Mucosa of stomach (tissue), 1 donor: ENCODE measurements around the gene SAXO1.

ENCODE experiments used
- H3K27me3 ChIP-seq: one replicate; pipeline ENCODE4 v1.7.0; 2013; ENCODE audit warnings: mild to moderate bottlenecking, low read length; ENCODE audit not compliant: control insufficient read depth, insufficient read depth
- H3K36me3 ChIP-seq: one replicate; pipeline ENCODE4 v1.7.0; 2013; ENCODE audit warnings: low read length; ENCODE audit not compliant: control insufficient read depth, insufficient read depth
- H3K4me1 ChIP-seq: one replicate; pipeline ENCODE4 v1.7.0; 2013; ENCODE audit warnings: mild to moderate bottlenecking, low read length; ENCODE audit not compliant: control insufficient read depth, insufficient read depth
- H3K4me3 ChIP-seq: one replicate; pipeline ENCODE4 v1.7.0; 2013; ENCODE audit warnings: low read length
- H3K9ac ChIP-seq: one replicate; pipeline ENCODE4 v1.7.0; 2013; ENCODE audit warnings: mild to moderate bottlenecking, low read length, moderate library complexity
- H3K9me3 ChIP-seq: one replicate; pipeline ENCODE4 v1.7.0; 2013; ENCODE audit warnings: mild to moderate bottlenecking, low read length, moderate library complexity; ENCODE audit not compliant: control insufficient read depth
- donor health status: Pancreatic carcinoma.

The SAXO1 gene

DNA sequence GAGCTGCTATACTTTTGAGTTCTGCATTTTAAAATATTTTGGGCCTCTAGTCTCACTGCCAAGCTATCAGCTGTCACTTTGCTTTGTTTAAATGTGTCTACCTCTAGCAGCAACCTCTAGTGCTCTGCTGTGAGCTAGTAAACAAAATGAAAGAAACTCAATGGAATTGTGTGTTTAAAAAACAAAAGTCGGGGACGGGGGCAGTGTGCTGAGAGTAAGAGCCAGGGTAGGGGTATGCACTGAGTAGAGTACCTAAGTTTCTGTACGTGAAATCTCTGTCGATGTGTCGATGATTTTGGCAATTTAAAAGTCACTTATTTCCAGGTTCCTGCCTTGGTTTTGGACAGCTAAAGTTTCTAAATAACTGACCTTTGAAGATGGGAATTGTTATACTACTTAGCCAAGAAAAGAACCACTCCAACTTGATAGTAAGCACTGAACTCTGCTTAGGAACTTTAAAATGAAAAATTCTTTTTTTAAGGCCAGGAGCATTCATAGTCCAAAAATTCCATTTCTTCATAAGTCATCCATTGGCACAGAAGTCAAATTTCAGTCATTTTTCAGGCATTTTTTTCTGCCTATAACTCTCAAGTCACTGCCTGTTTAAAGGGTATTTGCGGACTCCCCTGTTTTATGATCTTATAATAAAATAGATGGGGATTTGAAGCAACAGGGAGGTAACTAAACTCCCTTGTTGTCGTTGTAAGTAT is 111.5 kb downstream of the SAXO1 start:
- H3K9ac ChIP-seq: no peak overlapping the region
- H3K4me1 ChIP-seq: no peaks in the 10 kb centered on the region
- no peak overlapping the region for H3K4me3 ChIP-seq
- H3K9me3 ChIP-seq: no peaks in the 10 kb centered on the region
- H3K36me3 ChIP-seq: no peaks in the 10 kb centered on the region
- H3K27me3 ChIP-seq: no peaks in the 10 kb centered on the region

DNA sequence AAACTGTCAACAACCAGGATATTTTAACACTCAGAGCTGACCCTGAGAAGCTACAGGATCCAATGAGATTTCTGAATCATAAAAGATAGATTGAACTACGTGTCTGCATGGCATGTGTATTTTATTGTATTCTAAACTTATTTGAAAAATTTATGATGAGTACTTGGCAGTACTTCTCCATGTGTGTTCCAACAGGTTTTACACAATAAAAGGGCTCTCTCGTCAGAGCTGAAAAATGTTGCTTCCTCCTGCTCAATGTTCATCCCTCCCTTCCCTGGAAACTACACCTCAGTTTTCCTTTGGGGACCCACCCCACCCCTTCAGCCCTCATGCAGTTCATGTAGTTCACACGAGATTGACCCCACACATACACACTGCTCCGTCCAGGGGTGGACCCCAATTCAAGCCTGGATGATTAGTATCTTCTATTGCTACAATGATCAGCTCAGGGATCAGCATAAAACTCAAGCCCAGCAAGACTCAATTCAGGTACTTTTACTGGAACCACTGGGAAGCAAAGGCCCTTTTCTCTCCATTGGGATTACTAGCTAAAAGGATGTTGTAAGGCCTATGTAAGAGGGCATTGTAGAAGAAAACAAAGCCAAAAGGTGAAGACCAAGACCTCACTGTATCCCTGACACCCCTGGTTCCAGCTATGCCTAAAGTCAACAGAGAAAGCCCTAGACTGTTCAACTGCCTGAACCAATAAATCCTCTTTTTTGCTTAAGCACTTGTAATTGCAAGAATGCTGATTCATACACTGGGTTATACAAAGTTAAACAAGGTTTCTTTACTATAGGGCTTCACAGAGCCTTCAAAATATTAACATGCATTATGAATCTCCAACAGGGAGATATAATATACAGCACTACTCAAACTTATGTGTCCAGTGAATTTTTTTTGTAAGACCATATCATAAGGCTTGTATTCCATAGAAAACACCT is 112.6 kb downstream of the SAXO1 start:
- Histone ChIP-seq H3K4me3 (no peak overlapping the region), H3K9ac (no peak overlapping the region), H3K27me3 (no peaks in the 10 kb centered on the region), H3K4me1 (no peaks in the 10 kb centered on the region), H3K9me3 (no peaks in the 10 kb centered on the region), H3K36me3 (no peaks in the 10 kb centered on the region)

DNA sequence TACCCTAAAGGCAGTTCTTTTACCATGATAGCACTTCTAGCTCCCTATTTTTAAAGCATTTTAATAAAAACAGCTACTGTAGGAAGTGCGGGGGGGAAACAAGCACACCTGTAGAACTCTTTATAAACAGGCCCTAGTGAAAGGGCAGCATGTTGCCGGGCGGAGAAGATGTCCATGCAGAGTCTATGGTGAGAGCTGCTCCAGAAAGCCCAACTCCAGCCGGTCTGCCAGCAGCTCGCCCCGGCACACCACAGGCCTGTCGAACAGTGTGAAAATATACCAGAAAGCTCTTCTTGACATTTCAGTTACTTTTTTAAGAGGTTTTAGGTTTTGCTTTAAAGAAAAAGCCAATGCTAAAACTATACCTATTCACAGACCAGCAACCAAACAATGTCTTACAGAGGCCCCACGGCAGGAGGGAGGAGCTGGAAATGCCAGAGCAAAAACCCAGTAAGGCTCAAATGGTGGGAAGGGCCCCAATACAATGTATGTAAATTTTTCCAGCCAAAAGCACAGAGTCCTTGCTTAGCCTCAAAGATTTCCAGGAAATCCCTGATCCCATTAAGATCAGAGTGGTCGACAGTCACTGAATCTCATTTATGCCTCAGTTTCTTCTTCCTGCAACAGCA is 121.2 kb downstream of the SAXO1 start:
- Histone ChIP-seq H3K9ac (no peak overlapping the region), H3K4me1 (no peaks in the 10 kb centered on the region), H3K36me3 (no peaks in the 10 kb centered on the region), H3K27me3 (no peaks in the 10 kb centered on the region), H3K9me3 (no peaks in the 10 kb centered on the region), H3K4me3 (no peak overlapping the region)

DNA sequence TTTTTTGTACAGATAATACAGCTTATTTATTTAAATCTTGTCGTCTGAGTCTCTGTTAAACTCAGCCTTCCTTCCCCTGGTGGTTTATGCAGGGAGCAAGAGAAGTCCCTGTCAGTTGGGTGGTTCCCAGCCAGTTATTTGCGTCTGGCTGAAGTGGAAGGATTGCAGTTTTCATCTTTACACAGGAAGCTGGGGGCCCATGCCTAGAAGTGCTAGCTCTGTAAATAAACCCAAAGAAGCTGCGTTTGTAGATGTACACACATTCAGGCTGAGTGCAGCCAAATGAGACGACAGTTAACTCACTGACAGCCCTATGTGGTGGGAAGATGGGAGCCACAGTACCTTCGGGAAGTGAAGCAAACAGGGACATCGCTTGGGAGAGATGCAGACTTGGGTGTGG is 122.1 kb downstream of the SAXO1 start:
- no peaks in the 10 kb centered on the region for H3K36me3 ChIP-seq
- no peaks in the 10 kb centered on the region for H3K4me1 ChIP-seq
- no peak overlapping the region for H3K4me3 ChIP-seq
- H3K9ac ChIP-seq: no peak overlapping the region
- H3K27me3 ChIP-seq: no peaks in the 10 kb centered on the region
- no peaks in the 10 kb centered on the region for H3K9me3 ChIP-seq

DNA sequence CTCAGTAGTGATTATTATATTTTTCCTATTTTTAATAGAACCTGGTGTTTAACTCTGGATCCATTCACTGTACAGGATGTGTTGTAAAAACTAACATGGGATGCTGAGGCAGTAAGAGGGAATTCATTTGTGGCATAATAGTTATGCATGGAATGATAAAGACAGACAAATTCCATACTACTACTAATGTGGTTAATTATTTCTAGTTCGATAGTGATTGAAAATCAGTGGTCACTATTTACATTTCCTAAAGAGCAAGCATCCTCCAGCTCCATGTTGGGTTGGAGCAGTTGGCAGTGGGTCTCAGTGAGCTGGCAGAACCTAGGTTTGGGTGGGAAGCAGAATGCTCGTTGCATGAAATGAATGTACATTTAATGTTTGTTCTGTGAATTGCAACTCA is 122.6 kb downstream of the SAXO1 start:
- Histone ChIP-seq H3K9me3 (no peaks in the 10 kb centered on the region), H3K9ac (no peak overlapping the region), H3K36me3 (no peaks in the 10 kb centered on the region), H3K4me3 (no peak overlapping the region), H3K27me3 (no peaks in the 10 kb centered on the region), H3K4me1 (no peaks in the 10 kb centered on the region)

DNA sequence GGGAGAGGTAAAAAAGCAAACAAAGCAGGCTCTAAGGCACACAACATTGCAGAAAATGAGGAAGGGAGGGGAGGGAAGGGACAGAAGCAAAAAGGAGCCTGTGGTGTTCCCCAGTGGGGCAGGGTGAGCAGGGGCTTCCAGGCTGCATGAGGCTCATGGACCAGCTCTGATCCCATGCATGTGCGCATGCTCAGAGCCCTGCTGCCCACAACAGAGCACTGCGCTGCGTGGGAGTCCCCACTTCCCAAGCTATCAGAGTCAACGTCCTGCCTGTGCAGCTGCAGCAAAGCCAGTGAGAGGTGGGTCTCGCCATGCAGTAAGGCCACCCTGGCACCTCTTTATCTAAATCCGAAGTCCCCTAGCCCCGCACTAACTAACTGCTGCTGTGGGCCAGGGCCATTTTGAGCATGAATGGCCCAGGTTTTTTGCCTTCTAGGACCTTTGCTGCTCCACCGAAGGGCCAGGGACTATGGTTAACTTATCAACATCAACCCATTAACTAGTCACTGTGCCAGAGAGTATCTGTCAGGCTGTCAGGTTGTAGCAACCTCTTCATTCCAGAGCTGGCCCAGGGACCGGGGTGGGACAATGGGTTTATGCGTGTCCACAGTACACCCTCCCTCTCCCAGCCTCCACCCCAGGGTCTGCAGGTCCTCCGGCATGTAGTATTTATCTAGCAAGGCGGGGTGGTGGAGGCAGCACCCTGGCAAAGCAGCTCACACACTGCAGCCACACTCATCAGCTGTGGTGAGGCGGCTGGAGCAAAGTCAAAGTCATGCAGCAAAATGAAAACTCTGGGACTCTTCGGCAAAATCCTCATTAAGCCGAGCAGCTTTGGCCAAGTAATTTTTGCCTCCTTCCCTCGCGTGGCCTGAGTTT is 123.6 kb downstream of the SAXO1 start:
- Histone ChIP-seq H3K9me3 (no peaks in the 10 kb centered on the region), H3K4me3 (no peak overlapping the region), H3K27me3 (no peaks in the 10 kb centered on the region), H3K36me3 (no peaks in the 10 kb centered on the region), H3K9ac (no peak overlapping the region), H3K4me1 (no peaks in the 10 kb centered on the region)

DNA sequence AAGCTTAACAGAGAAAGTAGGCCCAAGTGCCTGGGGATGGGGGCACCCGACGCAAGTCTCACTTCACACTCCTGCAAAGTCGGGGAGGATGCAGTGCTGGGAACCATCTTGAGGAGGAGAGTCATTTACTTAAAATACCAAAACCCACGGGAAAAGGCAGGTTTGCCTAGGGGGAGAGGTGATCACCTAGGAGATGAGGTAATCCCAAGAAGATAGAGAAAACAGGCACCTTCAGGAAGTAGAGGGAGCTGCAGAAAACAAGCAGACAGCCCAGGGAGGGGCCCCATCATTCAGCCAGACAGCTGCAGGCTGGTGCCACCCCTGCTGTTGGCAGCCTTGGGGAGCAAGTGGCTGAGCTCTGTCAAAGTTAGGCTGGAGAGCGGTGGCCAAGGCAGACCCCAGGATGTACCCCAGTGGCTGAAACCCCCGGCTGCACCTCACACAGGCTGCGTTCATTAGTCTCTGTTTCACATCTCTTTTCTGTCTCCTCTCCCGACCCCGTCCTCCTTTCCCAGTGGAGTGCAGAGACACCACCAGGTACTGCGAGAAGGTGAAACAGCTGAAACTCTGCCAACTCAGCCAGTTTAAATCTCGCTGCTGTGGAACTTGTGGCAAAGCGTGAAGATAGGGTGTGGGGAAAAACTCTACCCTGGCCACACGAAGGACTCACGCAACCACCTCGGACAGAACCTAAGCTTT is 124.9 kb downstream of the SAXO1 start:
- no peaks in the 10 kb centered on the region for H3K27me3 ChIP-seq
- H3K9ac ChIP-seq: no peak overlapping the region
- H3K36me3 ChIP-seq: no peaks in the 10 kb centered on the region
- no peaks in the 10 kb centered on the region for H3K9me3 ChIP-seq
- no peaks in the 10 kb centered on the region for H3K4me1 ChIP-seq
- H3K4me3 ChIP-seq: no peak overlapping the region

DNA sequence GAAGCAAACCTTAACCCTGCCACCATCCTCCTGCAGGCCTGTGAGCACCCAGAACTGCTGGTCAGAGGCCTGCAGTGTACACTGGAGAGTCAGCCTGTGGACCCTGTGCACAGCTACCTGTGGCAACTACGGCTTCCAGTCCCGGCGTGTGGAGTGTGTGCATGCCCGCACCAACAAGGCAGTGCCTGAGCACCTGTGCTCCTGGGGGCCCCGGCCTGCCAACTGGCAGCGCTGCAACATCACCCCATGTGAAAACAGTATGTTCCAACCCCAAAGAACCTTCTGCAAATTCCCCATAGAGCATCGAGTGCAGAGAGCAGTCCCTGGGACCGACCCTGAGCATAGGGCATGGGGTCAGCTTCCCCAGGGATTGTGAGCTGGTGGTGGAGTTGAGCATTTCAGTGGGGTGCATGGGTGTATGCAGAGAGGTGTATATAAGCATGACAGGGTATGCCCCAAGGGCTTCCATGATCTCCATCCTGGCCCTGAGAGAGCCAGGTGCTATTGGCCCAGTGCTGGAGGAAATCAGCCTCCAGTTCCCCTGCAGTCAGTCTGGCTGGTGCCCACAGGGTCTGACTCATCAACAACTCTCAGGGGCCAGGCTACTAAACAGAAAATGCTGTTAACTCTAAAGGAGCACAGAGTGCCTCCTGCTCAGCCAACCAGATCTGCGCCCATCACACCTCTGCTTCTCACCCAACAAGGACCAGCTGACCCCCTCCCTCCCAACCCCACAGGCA is 126.2 kb downstream of the SAXO1 start:
- H3K36me3 ChIP-seq: no peaks in the 10 kb centered on the region
- no peaks in the 10 kb centered on the region for H3K27me3 ChIP-seq
- no peak overlapping the region for H3K9ac ChIP-seq
- H3K9me3 ChIP-seq: no peaks in the 10 kb centered on the region
- no peak overlapping the region for H3K4me3 ChIP-seq
- no peaks in the 10 kb centered on the region for H3K4me1 ChIP-seq

DNA sequence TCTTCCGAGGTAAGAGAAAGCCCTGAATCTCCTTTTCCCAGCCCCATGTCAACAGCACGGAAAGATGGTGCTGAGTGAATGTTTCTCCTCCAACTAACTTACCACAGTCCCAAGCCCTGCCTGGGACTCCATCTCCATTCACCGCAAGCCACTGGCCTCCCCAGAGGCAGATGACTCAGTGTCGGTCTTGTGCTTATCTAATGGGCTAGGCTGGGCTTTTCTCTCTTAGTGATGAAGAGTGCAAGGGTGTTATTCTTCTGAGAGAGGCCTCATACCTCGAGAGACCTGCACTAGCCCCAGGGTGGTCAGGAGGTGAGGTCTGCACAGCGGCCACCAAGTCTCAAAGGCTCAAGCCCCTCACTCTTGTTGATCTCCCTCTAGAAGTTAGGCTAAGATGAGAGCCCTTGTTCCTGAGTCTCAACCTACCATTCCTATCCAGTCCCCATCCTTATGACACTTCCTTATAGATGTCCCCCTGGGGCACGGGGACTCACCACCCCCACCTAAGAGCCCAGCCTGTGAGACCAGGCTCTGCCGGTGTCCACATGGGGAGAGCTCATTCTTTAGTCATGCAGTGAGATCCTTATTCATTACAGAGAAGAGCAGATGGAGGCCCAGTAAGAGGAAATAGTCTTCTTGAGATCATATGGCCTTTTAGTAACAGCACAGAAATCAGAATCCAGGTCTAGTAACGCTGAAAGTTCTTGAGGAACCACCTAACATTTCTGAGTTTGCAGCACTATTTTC is 127.0 kb downstream of the SAXO1 start:
- Histone ChIP-seq H3K4me1 (no peaks in the 10 kb centered on the region), H3K27me3 (no peaks in the 10 kb centered on the region), H3K9me3 (no peaks in the 10 kb centered on the region), H3K9ac (no peak overlapping the region), H3K4me3 (no peak overlapping the region), H3K36me3 (no peaks in the 10 kb centered on the region)

DNA sequence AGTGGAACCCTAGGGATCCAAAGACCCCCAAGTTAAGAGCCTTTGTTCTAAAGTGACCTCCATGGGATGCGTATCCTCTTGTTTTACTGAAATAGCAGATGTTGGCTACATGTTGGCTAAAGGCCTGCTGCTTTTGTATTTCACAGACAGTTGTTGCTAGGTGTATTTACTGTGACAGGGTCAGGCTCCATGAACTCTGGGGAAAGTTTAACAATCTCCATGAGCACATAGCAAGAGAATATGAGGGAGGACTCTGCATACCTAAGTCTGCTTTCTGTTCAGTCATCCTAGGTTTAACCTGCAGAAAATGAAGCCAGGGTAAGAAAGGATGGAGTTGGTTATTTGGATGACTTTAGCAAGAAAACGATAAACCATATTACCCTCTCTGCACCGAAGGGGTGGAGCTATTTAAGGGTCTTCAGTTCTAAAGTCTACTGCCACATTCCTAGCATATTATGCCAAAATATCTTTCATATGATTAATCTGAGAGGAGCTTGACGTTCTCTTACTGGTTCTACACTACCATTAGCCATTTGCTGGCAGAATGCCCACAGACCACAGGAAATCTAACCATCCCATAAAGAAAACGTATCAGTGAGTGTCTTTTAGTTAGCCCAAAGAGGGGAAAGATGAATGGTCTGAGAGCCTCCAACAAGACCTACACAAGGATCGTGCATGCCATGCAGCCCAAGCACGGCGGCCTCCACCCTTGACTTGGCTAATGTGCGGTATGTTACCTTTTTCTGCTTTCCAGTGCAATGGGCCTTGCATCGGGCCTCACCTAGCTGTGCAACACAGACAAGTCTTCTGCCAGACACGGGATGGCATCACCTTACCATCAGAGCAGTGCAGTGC is 127.8 kb downstream of the SAXO1 start:
- H3K4me1 ChIP-seq: no peaks in the 10 kb centered on the region
- no peaks in the 10 kb centered on the region for H3K27me3 ChIP-seq
- H3K36me3 ChIP-seq: no peaks in the 10 kb centered on the region
- H3K4me3 ChIP-seq: no peak overlapping the region
- H3K9me3 ChIP-seq: no peaks in the 10 kb centered on the region
- no peak overlapping the region for H3K9ac ChIP-seq
